Superior temporal gyrus (tissue), 1 donor: ENCODE measurements around the gene DDX54.
A peak's percentile ranks its signal among the peaks of the same experiment; 100 is the strongest.

Experiments used
- DNase-seq: peaks from one replicate; pipeline ENCODE4 v3.0.0-alpha.2; 2016; ENCODE audit errors: extremely low spot score

Gene DDX54

DNA sequence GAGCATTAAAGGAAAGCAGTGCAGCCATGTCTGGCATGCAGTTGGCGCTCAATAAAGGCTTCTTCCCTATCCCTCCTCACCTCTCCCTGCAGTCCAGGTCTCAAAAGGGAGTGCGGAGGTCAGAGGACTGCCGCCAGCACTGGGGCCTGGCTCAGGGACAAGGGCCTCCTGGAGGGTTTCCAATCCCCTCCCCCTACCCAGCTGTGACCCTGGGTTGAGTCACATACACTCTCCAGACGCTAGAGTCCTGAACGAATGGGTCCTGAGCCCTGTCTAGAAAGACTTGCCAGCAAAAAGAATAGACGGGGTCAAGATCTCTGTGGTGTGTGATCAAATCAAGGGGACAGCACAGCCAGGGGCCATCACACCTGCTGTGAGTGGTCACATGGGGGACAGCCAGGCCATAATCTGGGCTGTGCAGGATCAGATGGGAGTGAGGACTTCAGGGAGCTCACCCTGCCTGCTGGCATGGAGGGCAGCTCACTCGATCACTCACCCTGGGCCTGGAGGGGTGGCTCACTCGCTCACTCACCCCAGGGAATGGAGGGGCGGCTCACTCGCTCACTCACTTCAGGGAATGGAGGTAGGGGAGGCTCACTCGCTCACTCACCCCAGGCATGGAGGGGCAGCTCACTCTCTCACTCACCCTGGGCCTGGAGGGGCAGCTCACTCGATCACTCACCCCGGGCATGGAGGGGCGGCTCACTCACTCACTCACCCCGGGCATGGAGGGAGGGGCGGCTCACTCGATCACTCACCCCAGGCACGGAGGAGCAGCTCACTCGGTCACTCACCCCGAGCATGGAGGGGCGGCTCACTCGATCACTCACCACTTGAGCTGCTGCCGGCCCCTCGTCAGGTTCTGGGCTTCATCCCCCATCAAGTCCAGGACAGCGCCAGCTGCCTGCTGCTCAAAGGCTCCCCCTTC, 22.9 kb downstream of the DDX54 start:
- no peak for DNase-seq

GRCh38 chr12:113161415-113162016, 23.8 kb downstream of the DDX54 start:
- no peak for DNase-seq

- DNase-seq: no peak
Measured at GRCh38 chr12:113159937-113160336, 25.3 kb downstream of the DDX54 start.

- no peak for DNase-seq
Measured at GRCh38 chr12:113158439-113159203, 26.7 kb downstream of the DDX54 start.

GRCh38 chr12:113157218-113157859, 27.9 kb downstream of the DDX54 start:
- DNase-seq: no peak

- no peak for DNase-seq
Measured at GRCh38 chr12:113155646-113156045, 29.6 kb downstream of the DDX54 start.

GRCh38 chr12:113155060-113155459, 30.2 kb downstream of the DDX54 start:
- no peak for DNase-seq

- no peak for DNase-seq
Measured at GRCh38 chr12:113154351-113154973, 30.8 kb downstream of the DDX54 start.

GRCh38 chr12:113152835-113153814, 32.2 kb downstream of the DDX54 start:
- DNase-seq: peak; percentile 86

DNA sequence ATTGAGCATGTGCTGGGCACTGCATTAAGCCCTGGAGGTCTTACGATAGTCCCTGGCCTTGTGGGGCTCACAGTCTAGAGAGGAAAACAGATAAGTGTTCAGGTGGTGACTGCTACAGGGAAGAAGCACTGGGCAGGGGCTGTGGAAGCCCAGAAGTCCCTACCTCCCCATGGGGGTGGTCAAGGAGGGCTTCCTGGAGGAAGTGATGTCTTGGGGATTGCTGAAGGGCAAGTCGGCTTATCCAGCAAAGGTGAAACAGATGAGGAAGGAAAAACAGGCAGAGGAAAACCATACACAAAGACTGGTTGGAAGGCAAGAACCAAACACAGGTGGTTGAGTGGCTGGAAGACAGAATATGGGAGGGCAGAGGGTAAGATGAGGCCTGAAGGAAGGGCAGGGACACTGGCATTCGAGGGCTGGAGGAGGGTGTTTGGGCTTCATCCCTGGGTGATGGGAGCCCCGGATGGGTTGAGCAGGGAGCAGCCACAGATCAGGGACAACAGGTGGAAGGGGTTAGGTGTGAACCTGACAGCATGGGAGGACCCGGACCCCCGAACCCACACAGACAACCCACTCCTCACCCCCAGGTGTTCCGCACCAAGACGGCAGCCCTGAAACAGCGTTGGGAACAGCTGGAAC, 33.0 kb downstream of the DDX54 start:
- no peak for DNase-seq

DNA sequence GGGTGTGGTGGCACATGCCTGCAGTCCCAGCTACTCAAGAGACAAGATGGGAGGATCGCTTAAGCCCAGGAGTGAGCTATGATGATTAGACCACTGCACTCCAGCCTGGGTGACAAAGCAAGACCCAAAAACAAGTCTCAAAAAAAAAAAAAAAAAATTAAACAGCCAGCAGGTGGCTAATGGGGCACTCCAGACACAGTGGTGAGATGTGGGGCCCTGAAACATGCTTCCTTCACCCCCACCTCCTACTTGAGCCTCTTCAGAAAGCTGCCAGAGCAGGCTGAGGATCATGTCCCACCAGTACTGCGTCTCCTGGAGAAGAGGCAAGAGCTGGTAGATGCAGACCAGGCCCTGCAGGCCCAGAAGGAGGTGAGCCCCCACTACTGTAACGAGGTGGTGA, 33.6 kb downstream of the DDX54 start:
- no peak for DNase-seq

DNA sequence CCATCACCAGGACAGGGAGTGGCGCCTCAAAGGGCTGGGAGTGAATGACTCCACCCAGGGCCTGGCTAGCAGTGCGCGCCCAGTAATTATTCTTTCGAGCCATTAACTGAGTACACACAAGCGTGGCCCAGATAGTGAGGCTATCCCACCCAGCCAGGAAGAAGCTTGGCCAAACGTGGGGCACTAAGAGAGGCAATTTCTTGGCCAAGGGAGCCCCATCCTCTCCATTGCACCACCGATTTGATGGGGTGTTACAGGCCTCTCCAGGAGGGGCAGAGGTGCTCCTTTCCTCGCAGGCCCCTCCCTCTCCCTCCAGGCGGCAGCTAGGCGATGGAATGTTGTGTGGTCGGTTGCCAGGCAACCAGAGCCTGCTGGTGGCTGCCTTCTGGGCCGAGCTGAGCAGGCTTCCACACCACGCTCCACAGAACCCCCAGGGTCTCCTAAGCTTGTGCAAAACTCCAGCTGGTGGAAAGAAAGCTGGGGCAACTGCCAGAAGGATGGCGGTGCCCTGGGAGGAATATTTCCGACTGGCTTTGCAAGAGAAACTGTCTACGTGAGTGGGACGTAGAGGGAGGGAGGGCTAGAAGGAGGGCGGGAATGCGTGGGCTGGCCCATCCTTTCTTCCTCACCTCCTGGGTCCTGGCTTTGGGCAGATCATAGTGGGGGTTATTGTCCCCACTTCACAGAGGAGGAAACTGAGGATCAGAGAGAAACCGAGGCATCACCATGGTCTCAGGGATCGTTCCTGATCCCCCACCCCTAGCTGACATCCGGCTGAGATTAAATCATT, 35.7 kb downstream of the DDX54 start, which contains the start of gene CFAP73:
TSS of gene CFAP73 (plus strand) at position 364 of the 790 bp plus-strand sequence. CDS start at position 498, 134 bp downstream.
- DNase-seq: peak; percentile 78

- DNase-seq: no peak
Measured at GRCh38 chr12:113146999-113147398, 38.3 kb downstream of the DDX54 start.

DNA sequence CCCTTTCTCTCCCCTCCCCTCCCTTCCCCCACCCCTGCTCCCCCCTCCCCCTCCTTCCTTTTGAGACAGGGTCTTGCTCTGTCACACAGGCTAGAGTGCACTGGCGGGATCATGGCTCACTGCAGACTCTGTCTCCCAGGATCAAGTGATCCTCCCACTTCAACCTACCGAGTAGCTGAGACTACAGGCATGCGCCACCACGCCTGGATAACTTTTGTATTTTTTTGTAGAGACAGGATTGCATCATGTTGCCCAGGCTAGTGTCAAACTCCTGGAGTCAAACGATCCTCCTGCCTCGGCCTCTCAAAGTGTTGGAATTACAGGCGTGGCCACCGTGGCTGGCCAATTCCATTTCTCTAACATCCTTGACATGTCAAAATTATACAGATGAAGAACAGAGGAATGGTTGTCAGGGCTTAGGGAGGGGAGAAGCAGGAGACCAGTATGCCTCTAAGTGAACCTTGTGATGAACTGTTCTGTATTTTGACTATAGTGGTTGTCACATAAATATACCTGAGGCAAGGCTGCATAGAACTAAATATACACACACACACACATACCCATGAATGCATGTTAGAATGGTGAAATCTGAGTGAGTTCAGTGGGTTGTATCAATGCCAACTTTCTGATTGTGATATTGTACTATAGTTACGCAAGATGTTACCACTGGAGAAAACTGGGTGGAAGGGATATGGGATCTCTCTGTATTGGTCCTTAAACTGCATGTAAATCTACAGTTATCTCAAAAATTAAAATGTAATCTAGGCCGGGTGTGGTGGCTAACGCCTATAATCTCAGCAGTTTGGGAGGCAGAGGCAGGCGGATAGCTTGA, 39.3 kb downstream of the DDX54 start:
- DNase-seq: no peak

DNA sequence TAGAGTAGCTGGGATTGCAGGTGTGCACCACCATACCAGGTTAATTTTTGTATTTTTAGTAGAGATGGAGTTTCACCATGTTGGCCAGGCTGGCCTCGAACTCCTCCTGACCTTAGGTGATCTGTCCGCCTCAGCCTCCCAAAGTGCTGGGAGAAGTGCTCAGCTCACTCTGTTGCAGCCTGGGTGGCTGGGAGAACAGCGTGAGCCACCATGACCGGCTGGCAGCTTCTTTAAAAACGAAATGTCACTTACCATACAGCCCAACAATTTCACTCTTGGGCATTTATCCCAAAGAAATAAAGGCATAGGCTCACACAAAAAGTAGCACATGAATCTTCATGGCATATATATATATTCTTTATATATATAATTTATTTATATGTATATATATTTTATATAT, 40.5 kb downstream of the DDX54 start:
- DNase-seq: no peak

GRCh38 chr12:113143959-113144358, 41.3 kb downstream of the DDX54 start:
- DNase-seq: no peak

- no peak for DNase-seq
Measured at GRCh38 chr12:113142886-113143332, 42.4 kb downstream of the DDX54 start.
